Measurements from ENCODE around the gene MGMT. TPM values are rescaled to one million over a fixed set of nuclear protein-coding genes. Genes with fewer than 3 reads are reported as not detected.

MGMT gene
- total and polyA plus RNA-seq, 4 donors = 28.2 to 79.1 (median 46.0) TPM

DNA sequence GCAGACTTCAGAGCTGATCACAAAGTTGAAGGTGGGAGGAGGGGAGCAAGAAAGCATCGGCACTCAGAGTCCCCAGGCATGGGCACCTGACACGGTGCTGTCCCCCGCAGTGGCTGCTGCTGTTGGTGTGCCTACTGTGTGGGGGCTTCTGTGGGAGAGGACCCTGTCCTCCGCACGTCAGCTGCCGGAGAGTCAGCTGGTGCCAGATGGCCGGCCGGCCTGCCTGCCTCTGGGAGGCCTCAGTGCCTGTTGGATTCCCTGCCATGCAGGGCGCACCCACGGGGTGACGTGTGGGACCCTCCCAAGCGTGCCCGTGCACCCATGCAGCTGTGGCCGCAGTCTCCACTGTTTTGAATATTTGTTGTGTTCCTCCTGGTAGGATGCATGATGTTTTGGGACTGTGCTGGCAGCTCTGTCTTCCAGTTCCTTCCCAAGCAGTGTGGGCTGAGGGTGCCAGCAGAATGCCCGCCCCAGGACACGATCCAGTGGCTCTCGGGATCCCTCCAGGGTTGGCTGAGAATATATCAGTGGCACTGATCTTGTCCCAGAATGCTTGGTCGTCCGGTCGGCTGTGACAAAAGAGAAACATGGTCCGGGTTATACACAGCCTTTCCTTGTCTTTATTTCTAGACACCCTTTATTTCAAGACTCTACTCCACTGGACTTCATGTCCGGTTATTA lies 185.6 kb downstream of the MGMT start:
- no peak for DNase-seq (ENCODE audit: low spot score)

DNA sequence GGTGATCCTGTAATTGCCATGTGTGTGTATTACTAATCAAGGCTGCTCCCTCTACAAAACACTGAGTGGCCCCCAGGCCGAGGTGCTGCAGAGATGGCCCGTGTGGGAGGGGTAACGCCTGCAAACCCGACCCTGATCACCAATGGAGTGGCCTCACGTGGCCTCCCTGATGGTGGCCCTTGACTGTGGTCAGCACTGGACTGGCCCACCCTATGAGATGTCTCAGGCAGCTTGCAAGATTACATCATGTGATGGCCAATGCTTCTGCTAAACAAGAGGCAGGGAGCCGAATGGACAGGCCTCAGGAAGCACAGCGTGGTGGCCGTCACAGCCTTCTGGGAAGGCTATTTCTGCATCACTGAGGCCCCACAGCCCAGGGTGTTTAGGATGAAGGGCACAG lies 186.4 kb downstream of the MGMT start:
- Histone ChIP-seq H3K36me3 (ENCODE audit: control insufficient read depth in 4 of 4, insufficient read depth in 3 of 4, low read depth in 1 of 4, low read length in 3 of 4) (peaks cover 0 to 3% (median under 1%) of the 10 kb centered on the region in 4 donors), H3K27ac (ENCODE audit: low read depth in 1 of 2, low read length in 2 of 2) (no peak overlapping the region), H3K4me1 (ENCODE audit: control insufficient read depth in 4 of 4, insufficient read depth in 4 of 4, low read length in 3 of 4) (no peaks in the 10 kb centered on the region), H3K4me3 (ENCODE audit: low read depth in 1 of 3, low read length in 3 of 3) (no peak overlapping the region), H3K27me3 (ENCODE audit: control insufficient read depth in 4 of 4, insufficient read depth in 4 of 4, low read length in 3 of 4) (no peaks in the 10 kb centered on the region), H3K9ac (ENCODE audit: low read depth in 1 of 2, low read length in 2 of 2) (no peak overlapping the region), H3K9me3 (ENCODE audit: control insufficient read depth in 4 of 4, low read length in 3 of 4) (no peaks in the 10 kb centered on the region)
- 97% methylated on average over 8 of the region's 8 CpGs for WGBS
- no peak for DNase-seq (ENCODE audit: low spot score)
- TF ChIP-seq EGR1 (IDR thresholded peaks at IDR 0.05; ENCODE audit: low read depth in 2 of 2) (no peak), NR2F2 (IDR thresholded peaks at IDR 0.05) (no peak), FOXA1 (IDR thresholded peaks at IDR 0.05) (no peak), RAD21 (IDR thresholded peaks at IDR 0.05) (no peak), FOXA2 (IDR thresholded peaks at IDR 0.05) (no peak), RXRA (IDR thresholded peaks at IDR 0.05) (no peak), HNF4A (conservative IDR thresholded peaks at IDR 0.05) (no peak)
- TF ChIP-seq, protein P1, sequence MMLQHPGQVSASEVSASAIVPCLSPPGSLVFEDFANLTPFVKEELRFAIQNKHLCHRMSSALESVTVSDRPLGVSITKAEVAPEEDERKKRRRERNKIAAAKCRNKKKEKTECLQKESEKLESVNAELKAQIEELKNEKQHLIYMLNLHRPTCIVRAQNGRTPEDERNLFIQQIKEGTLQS (IDR thresholded peaks at IDR 0.05) = no peak
- TF ChIP-seq, protein P2, sequence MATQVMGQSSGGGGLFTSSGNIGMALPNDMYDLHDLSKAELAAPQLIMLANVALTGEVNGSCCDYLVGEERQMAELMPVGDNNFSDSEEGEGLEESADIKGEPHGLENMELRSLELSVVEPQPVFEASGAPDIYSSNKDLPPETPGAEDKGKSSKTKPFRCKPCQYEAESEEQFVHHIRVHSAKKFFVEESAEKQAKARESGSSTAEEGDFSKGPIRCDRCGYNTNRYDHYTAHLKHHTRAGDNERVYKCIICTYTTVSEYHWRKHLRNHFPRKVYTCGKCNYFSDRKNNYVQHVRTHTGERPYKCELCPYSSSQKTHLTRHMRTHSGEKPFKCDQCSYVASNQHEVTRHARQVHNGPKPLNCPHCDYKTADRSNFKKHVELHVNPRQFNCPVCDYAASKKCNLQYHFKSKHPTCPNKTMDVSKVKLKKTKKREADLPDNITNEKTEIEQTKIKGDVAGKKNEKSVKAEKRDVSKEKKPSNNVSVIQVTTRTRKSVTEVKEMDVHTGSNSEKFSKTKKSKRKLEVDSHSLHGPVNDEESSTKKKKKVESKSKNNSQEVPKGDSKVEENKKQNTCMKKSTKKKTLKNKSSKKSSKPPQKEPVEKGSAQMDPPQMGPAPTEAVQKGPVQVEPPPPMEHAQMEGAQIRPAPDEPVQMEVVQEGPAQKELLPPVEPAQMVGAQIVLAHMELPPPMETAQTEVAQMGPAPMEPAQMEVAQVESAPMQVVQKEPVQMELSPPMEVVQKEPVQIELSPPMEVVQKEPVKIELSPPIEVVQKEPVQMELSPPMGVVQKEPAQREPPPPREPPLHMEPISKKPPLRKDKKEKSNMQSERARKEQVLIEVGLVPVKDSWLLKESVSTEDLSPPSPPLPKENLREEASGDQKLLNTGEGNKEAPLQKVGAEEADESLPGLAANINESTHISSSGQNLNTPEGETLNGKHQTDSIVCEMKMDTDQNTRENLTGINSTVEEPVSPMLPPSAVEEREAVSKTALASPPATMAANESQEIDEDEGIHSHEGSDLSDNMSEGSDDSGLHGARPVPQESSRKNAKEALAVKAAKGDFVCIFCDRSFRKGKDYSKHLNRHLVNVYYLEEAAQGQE (IDR thresholded peaks at IDR 0.05) = no peak
- TF ChIP-seq, protein P3, sequence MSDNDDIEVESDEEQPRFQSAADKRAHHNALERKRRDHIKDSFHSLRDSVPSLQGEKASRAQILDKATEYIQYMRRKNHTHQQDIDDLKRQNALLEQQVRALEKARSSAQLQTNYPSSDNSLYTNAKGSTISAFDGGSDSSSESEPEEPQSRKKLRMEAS (IDR thresholded peaks at IDR 0.05) = no peak

More for the DNA sequence above, 185.6 kb downstream of the MGMT start:
- H3K36me3 ChIP-seq (ENCODE audit: control insufficient read depth in 4 of 4, insufficient read depth in 3 of 4, low read depth in 1 of 4, low read length in 3 of 4) = peaks cover 0 to 2% (median 0%) of the 10 kb centered on the region in 4 donors
- H3K4me1 ChIP-seq (ENCODE audit: control insufficient read depth in 4 of 4, insufficient read depth in 4 of 4, low read length in 3 of 4) = no peaks in the 10 kb centered on the region
- H3K9me3 ChIP-seq (ENCODE audit: control insufficient read depth in 4 of 4, low read length in 3 of 4) = no peaks in the 10 kb centered on the region
- no peak overlapping the region for H3K27ac ChIP-seq (ENCODE audit: low read depth in 1 of 2, low read length in 2 of 2)
- no peak overlapping the region for H3K4me3 ChIP-seq (ENCODE audit: low read depth in 1 of 3, low read length in 3 of 3)
- 97% methylated on average over 22 of the region's 22 CpGs for WGBS
- H3K9ac ChIP-seq (ENCODE audit: low read depth in 1 of 2, low read length in 2 of 2) = no peak overlapping the region
- no peaks in the 10 kb centered on the region for H3K27me3 ChIP-seq (ENCODE audit: control insufficient read depth in 4 of 4, insufficient read depth in 4 of 4, low read length in 3 of 4)
- TF ChIP-seq HNF4A (conservative IDR thresholded peaks at IDR 0.05) = no peak
- no peak for TF ChIP-seq EGR1 (IDR thresholded peaks at IDR 0.05; ENCODE audit: low read depth in 2 of 2)
- TF ChIP-seq, protein P4, sequence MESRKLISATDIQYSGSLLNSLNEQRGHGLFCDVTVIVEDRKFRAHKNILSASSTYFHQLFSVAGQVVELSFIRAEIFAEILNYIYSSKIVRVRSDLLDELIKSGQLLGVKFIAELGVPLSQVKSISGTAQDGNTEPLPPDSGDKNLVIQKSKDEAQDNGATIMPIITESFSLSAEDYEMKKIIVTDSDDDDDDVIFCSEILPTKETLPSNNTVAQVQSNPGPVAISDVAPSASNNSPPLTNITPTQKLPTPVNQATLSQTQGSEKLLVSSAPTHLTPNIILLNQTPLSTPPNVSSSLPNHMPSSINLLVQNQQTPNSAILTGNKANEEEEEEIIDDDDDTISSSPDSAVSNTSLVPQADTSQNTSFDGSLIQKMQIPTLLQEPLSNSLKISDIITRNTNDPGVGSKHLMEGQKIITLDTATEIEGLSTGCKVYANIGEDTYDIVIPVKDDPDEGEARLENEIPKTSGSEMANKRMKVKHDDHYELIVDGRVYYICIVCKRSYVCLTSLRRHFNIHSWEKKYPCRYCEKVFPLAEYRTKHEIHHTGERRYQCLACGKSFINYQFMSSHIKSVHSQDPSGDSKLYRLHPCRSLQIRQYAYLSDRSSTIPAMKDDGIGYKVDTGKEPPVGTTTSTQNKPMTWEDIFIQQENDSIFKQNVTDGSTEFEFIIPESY (IDR thresholded peaks at IDR 0.05) = no peak
- TF ChIP-seq GABPA (IDR thresholded peaks at IDR 0.05 in 1 of 2, conservative IDR thresholded peaks at IDR 0.05 in 1 of 2) = no peak
- TF ChIP-seq, protein P3 (IDR thresholded peaks at IDR 0.05) = no peak
- TF ChIP-seq, protein P2 (IDR thresholded peaks at IDR 0.05) = no peak
- TF ChIP-seq, protein P1 (IDR thresholded peaks at IDR 0.05) = no peak
- no peak for TF ChIP-seq FOXA1 (IDR thresholded peaks at IDR 0.05)
- TF ChIP-seq RAD21 (IDR thresholded peaks at IDR 0.05) = no peak
- no peak for TF ChIP-seq NR2F2 (IDR thresholded peaks at IDR 0.05)
- TF ChIP-seq TAF1 (conservative IDR thresholded peaks at IDR 0.05) = no peak
- TF ChIP-seq RXRA (IDR thresholded peaks at IDR 0.05) = no peak
- TF ChIP-seq YY1 (IDR thresholded peaks at IDR 0.05) = no peak
- TF ChIP-seq JUND (IDR thresholded peaks at IDR 0.05) = no peak
- TF ChIP-seq SP1 (IDR thresholded peaks at IDR 0.05) = no peak
- no peak for TF ChIP-seq HNF4G (IDR thresholded peaks at IDR 0.05)
- TF ChIP-seq FOXA2 (IDR thresholded peaks at IDR 0.05) = no peak

All from liver (tissue), 9 donors.